ENCODE results near the gene LAMTOR5. TPM values are rescaled to one million over a fixed set of nuclear protein-coding genes. Genes with fewer than 3 reads are reported as not detected.

The LAMTOR5 gene
- total and polyA plus RNA-seq, 2 of the 13 experiments (the other 11 are each of a cell fraction or from before 2014, with no cell fraction given): 96.7 to 400 TPM

DNA sequence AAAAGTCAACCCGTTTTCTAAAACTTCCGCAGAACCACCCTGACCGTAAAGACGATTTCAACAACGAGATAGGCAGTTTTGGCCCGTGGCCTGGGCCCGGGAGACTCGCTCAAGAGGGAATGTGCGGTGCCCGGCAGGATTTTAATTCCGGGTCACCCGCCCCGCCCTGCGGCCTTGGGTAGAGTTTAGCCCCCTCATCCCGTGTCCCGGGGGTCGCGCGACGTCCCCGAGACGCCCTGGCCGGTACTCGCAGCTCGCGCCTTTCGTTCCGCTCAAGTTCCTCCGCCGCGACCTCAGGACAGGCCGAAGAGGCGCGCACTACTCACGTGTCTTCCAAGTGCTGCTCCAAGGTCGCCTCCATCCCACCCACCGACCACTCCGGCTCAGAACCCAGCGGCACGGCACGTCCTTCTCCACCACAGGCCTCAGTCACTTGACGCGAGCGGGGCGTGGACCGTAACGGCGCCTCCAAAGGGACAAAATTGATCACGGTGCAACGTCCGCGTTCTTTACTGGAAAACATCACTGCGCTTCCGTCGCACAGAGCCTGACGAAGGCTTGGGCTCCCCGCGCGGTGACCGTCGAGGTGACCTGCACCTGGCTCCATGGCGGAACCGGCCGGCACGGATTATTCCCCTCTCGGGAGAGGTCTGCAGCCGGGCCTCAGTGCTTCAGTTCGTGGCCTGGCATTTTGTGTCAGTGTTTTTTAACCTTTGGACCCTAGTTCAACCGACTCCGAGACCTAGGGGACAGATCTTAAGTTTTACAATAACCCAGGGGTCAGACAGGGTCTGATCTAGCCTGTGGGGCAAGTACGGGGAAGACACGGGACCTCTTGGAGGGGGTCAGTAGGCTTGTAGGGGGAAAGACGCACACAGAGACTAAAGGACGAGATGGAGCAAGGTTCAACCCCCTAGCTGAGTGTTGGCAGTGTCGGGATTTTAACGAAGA is at the start of gene LAMTOR5 (continued):
- TF ChIP-seq ZNF713 (CRISPR knock-in tag; IDR thresholded peaks at IDR 0.05): no peak
- TF ChIP-seq ZNF572 (CRISPR knock-in tag; IDR thresholded peaks at IDR 0.05): peak; percentile 90
- peak; percentile 95; the same call in 1 of the 2 replicates for TF ChIP-seq ZIK1 (CRISPR knock-in tag; IDR thresholded peaks at IDR 0.05; ENCODE audit: borderline replicate concordance, low read depth)
- no peak; the same call in 1 of the 2 replicates for TF ChIP-seq ZNF44 (CRISPR knock-in tag; IDR thresholded peaks at IDR 0.05)
- peak; percentile 99 for TF ChIP-seq ZZZ3 (CRISPR knock-in tag; IDR thresholded peaks at IDR 0.05; ENCODE audit: borderline replicate concordance)
- TF ChIP-seq HCFC1 (IDR thresholded peaks at IDR 0.05; ENCODE audit: low read depth, low read length): peak; percentile 68
- peak; percentile 65; the same call in 1 of the 2 replicates for TF ChIP-seq TP53 (CRISPR knock-in tag; conservative IDR thresholded peaks at IDR 0.05)
- no peak for TF ChIP-seq ZNF562 (CRISPR knock-in tag; IDR thresholded peaks at IDR 0.05; ENCODE audit: borderline replicate concordance)
- TF ChIP-seq, protein P1, sequence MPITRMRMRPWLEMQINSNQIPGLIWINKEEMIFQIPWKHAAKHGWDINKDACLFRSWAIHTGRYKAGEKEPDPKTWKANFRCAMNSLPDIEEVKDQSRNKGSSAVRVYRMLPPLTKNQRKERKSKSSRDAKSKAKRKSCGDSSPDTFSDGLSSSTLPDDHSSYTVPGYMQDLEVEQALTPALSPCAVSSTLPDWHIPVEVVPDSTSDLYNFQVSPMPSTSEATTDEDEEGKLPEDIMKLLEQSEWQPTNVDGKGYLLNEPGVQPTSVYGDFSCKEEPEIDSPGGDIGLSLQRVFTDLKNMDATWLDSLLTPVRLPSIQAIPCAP (CRISPR knock-in tag; IDR thresholded peaks at IDR 0.05; ENCODE audit: low read depth): 0 out of 2 replicates have a peak, but pooled peaks have one; percentile 56
- peak; percentile 90; the same call in 1 of the 2 replicates for TF ChIP-seq ZNF34 (CRISPR knock-in tag; IDR thresholded peaks at IDR 0.05; ENCODE audit: borderline replicate concordance)
- no peak for TF ChIP-seq MTA3 (CRISPR knock-in tag; IDR thresholded peaks at IDR 0.05)
- TF ChIP-seq ZNF260 (CRISPR knock-in tag; IDR thresholded peaks at IDR 0.05; ENCODE audit: borderline replicate concordance, low read depth): no peak
- TF ChIP-seq ZNF558 (CRISPR knock-in tag; IDR thresholded peaks at IDR 0.05; ENCODE audit: borderline replicate concordance): no peak
- TF ChIP-seq, protein P2, sequence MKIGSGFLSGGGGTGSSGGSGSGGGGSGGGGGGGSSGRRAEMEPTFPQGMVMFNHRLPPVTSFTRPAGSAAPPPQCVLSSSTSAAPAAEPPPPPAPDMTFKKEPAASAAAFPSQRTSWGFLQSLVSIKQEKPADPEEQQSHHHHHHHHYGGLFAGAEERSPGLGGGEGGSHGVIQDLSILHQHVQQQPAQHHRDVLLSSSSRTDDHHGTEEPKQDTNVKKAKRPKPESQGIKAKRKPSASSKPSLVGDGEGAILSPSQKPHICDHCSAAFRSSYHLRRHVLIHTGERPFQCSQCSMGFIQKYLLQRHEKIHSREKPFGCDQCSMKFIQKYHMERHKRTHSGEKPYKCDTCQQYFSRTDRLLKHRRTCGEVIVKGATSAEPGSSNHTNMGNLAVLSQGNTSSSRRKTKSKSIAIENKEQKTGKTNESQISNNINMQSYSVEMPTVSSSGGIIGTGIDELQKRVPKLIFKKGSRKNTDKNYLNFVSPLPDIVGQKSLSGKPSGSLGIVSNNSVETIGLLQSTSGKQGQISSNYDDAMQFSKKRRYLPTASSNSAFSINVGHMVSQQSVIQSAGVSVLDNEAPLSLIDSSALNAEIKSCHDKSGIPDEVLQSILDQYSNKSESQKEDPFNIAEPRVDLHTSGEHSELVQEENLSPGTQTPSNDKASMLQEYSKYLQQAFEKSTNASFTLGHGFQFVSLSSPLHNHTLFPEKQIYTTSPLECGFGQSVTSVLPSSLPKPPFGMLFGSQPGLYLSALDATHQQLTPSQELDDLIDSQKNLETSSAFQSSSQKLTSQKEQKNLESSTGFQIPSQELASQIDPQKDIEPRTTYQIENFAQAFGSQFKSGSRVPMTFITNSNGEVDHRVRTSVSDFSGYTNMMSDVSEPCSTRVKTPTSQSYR (CRISPR knock-in tag; IDR thresholded peaks at IDR 0.05; ENCODE audit: borderline replicate concordance): peak; percentile 7; the same call in 1 of the 2 replicates
- TF ChIP-seq MED8 (CRISPR knock-in tag; IDR thresholded peaks at IDR 0.05; ENCODE audit: insufficient replicate concordance): no peak
- peak; percentile 98 for TF ChIP-seq ZNF556 (CRISPR knock-in tag; IDR thresholded peaks at IDR 0.05; ENCODE audit: borderline replicate concordance)
- TF ChIP-seq SNAPC2 (CRISPR knock-in tag; IDR thresholded peaks at IDR 0.05): peak; percentile 50; the same call in 1 of the 2 replicates
- no peak for TF ChIP-seq KLF6 (CRISPR knock-in tag; IDR thresholded peaks at IDR 0.05)
- TF ChIP-seq, protein P3, sequence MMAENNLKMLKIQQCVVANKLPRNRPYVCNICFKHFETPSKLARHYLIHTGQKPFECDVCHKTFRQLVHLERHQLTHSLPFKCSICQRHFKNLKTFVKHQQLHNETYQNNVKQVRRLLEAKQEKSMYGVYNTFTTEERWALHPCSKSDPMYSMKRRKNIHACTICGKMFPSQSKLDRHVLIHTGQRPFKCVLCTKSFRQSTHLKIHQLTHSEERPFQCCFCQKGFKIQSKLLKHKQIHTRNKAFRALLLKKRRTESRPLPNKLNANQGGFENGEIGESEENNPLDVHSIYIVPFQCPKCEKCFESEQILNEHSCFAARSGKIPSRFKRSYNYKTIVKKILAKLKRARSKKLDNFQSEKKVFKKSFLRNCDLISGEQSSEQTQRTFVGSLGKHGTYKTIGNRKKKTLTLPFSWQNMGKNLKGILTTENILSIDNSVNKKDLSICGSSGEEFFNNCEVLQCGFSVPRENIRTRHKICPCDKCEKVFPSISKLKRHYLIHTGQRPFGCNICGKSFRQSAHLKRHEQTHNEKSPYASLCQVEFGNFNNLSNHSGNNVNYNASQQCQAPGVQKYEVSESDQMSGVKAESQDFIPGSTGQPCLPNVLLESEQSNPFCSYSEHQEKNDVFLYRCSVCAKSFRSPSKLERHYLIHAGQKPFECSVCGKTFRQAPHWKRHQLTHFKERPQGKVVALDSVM (CRISPR knock-in tag; IDR thresholded peaks at IDR 0.05): no peak
- TF ChIP-seq, protein P4, sequence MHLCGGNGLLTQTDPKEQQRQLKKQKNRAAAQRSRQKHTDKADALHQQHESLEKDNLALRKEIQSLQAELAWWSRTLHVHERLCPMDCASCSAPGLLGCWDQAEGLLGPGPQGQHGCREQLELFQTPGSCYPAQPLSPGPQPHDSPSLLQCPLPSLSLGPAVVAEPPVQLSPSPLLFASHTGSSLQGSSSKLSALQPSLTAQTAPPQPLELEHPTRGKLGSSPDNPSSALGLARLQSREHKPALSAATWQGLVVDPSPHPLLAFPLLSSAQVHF (CRISPR knock-in tag; IDR thresholded peaks at IDR 0.05): peak; percentile 80
- no peak for TF ChIP-seq ONECUT2 (CRISPR knock-in tag; IDR thresholded peaks at IDR 0.05)
- no peak for TF ChIP-seq SP1 (IDR thresholded peaks at IDR 0.05)
- peak; percentile 90 for TF ChIP-seq SP1 (CRISPR knock-in tag; IDR thresholded peaks at IDR 0.05)
- peak; percentile 77 for TF ChIP-seq KLF13 (CRISPR knock-in tag; IDR thresholded peaks at IDR 0.05)

Measured in HepG2 (cell line).